K562 (cell line): ENCODE data around the gene TOMM22. TPM values are rescaled to one million over a fixed set of nuclear protein-coding genes. Genes with fewer than 3 reads are reported as not detected.

Source experiments
- BRD4 ChIP-seq: fragments of 200-600 bp; sonication (generic); IDR thresholded peaks from 2 replicates; pipeline ENCODE4 v1.6.1; 2017; ENCODE audit warnings: inconsistent platforms
- SUPT5H ChIP-seq: fragments of 450-650 bp; IDR thresholded peaks from 2 replicates; pipeline ENCODE4 v1.6.1; 2016
- ZNF239 ChIP-seq: fragments of 250-450 bp; sonication (Bioruptor Pico); IDR thresholded peaks from 2 replicates; pipeline ENCODE4 v1.4.0; 2020; ENCODE audit warnings: mild to moderate bottlenecking
- polyA plus RNA-seq, 8 experiments: library from polyadenylated mRNA; depleted of rRNA in 4 of 8; stranded (reverse) in 5 of 8; unstranded in 3 of 8; fragments of >200 nt; fragmentation: Nextera tagmentation in 2 of 8; fragmentation: Illumina TruSeq in 1 of 8; extraction: Ambion mirVana in 2 of 8; extraction: Trizol in 1 of 8; gene quantifications; 2 replicates each; pipeline versions ENCODE4 v1.2.1 to v1.2.3, GENCODE V29; 2011 to 2014; ENCODE audit warnings: inconsistent platforms in 1 of 8, missing spikeins in 1 of 8
- total RNA-seq, 7 experiments: library from RNA; depleted of rRNA in 6 of 7; stranded (reverse); fragments of >200 nt in 6 of 7; fragmentation: Illumina TruSeq in 2 of 7; extraction: Trizol in 2 of 7; gene quantifications; 2 replicates each; pipeline versions ENCODE4 v1.2.1 to v1.2.3, GENCODE V29; 2011 to 2021; ENCODE audit warnings: low replicate concordance in 1 of 7
- TF ChIP-seq, protein P1 (sequence below): fragments of 450-650 bp; IDR thresholded peaks from 2 replicates; pipeline ENCODE4 v1.6.1; 2017; ENCODE audit warnings: antibody characterized with exemption, mild to moderate bottlenecking
- TF ChIP-seq, protein P2 (sequence below), 3 experiments: IDR thresholded peaks in 2 of 3; conservative IDR thresholded peaks in 1 of 3; 2 replicates each; pipeline ENCODE4 v1.5.1; 2011 to 2012; ENCODE audit warnings: low read length in 3 of 3, mild to moderate bottlenecking in 3 of 3, control low read depth in 2 of 3, improper control_type of control experiment in 1 of 3, inconsistent platforms in 1 of 3, low read depth in 1 of 3, mixed read lengths in 1 of 3, moderate library complexity in 1 of 3; ENCODE audit not compliant: insufficient read depth in 2 of 3
- TF ChIP-seq, protein P3 (sequence below): fragments of 450-650 bp; formaldehyde crosslinking; IDR thresholded peaks from 2 replicates; pipeline ENCODE4 v1.4.0; 2020; ENCODE audit warnings: mild to moderate bottlenecking, moderate library complexity
- TF ChIP-seq, protein P4 (sequence below), 2 experiments: fragments of 150-350 bp in 1 of 2; IDR thresholded peaks; 2 replicates each; pipeline ENCODE4 v1.6.1; 2012 to 2016; ENCODE audit warnings: low read depth in 2 of 2, low read length in 2 of 2, mild to moderate bottlenecking in 1 of 2, moderate library complexity in 1 of 2
- TF ChIP-seq, protein P5 (sequence below), 2 experiments: fragments of 250-450 bp in 1 of 2; fragments of 450-650 bp in 1 of 2; sonication (Bioruptor Pico) in 1 of 2; IDR thresholded peaks; 2 replicates each; pipeline versions ENCODE4 v1.6.1 to v1.8.0; 2016 to 2021; ENCODE audit warnings: mild to moderate bottlenecking in 2 of 2, moderate library complexity in 2 of 2, missing compliant biosample characterization in 1 of 2, missing genetic modification characterization in 1 of 2
- TF ChIP-seq, protein P6 (sequence below): fragments of 250-450 bp; sonication (Bioruptor Pico); IDR thresholded peaks from 2 replicates; pipeline ENCODE4 v1.9.0; 2021; ENCODE audit warnings: mild to moderate bottlenecking, inconsistent platforms
- TF ChIP-seq, protein P7 (sequence below): fragments of 200-400 bp; formaldehyde crosslinking; IDR thresholded peaks from 2 replicates; pipeline ENCODE4 v1.6.1; 2017; ENCODE audit warnings: mild to moderate bottlenecking, low read depth, low read length, moderate library complexity

Gene TOMM22
- total and polyA plus RNA-seq, 9 of the 15 experiments (the other 6 are each of a cell fraction or from before 2014, with no cell fraction given): 25.8 to 108 (median 73.8) TPM

DNA sequence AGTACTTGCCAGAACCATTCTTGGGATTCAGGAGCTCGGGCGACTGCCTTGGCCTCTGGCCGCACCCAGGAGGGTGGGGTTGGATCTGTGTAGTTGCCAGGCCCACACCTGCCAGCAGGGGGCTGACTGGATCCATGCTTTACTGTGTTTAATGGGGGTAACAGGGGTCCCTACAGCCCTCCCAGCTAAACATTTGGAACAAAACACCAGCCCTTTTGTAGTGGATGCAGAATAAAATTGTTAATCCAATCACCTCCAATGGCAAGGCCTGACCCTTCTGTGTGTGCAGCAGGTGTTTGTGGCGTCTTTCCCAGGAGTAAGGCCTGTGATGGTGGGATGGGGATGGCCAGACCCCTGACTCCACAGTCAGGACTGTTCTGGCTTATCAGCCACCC lies 51.6 kb downstream of the TOMM22 start (continued):
- TF ChIP-seq, protein P1, sequence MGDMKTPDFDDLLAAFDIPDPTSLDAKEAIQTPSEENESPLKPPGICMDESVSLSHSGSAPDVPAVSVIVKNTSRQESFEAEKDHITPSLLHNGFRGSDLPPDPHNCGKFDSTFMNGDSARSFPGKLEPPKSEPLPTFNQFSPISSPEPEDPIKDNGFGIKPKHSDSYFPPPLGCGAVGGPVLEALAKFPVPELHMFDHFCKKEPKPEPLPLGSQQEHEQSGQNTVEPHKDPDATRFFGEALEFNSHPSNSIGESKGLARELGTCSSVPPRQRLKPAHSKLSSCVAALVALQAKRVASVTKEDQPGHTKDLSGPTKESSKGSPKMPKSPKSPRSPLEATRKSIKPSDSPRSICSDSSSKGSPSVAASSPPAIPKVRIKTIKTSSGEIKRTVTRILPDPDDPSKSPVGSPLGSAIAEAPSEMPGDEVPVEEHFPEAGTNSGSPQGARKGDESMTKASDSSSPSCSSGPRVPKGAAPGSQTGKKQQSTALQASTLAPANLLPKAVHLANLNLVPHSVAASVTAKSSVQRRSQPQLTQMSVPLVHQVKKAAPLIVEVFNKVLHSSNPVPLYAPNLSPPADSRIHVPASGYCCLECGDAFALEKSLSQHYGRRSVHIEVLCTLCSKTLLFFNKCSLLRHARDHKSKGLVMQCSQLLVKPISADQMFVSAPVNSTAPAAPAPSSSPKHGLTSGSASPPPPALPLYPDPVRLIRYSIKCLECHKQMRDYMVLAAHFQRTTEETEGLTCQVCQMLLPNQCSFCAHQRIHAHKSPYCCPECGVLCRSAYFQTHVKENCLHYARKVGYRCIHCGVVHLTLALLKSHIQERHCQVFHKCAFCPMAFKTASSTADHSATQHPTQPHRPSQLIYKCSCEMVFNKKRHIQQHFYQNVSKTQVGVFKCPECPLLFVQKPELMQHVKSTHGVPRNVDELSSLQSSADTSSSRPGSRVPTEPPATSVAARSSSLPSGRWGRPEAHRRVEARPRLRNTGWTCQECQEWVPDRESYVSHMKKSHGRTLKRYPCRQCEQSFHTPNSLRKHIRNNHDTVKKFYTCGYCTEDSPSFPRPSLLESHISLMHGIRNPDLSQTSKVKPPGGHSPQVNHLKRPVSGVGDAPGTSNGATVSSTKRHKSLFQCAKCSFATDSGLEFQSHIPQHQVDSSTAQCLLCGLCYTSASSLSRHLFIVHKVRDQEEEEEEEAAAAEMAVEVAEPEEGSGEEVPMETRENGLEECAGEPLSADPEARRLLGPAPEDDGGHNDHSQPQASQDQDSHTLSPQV: no peak
- 0 out of 2 replicates have a peak, but pooled peaks have one; percentile 58 for TF ChIP-seq SUPT5H
- TF ChIP-seq, protein P2, sequence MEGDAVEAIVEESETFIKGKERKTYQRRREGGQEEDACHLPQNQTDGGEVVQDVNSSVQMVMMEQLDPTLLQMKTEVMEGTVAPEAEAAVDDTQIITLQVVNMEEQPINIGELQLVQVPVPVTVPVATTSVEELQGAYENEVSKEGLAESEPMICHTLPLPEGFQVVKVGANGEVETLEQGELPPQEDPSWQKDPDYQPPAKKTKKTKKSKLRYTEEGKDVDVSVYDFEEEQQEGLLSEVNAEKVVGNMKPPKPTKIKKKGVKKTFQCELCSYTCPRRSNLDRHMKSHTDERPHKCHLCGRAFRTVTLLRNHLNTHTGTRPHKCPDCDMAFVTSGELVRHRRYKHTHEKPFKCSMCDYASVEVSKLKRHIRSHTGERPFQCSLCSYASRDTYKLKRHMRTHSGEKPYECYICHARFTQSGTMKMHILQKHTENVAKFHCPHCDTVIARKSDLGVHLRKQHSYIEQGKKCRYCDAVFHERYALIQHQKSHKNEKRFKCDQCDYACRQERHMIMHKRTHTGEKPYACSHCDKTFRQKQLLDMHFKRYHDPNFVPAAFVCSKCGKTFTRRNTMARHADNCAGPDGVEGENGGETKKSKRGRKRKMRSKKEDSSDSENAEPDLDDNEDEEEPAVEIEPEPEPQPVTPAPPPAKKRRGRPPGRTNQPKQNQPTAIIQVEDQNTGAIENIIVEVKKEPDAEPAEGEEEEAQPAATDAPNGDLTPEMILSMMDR (IDR thresholded peaks at IDR 0.05 in 2 of 3, conservative IDR thresholded peaks at IDR 0.05 in 1 of 3; ENCODE audit: insufficient read depth in 2 of 3, low read depth in 1 of 3, low read length in 3 of 3): peak; percentile 59 to 81 (median 60)
- TF ChIP-seq, protein P3, sequence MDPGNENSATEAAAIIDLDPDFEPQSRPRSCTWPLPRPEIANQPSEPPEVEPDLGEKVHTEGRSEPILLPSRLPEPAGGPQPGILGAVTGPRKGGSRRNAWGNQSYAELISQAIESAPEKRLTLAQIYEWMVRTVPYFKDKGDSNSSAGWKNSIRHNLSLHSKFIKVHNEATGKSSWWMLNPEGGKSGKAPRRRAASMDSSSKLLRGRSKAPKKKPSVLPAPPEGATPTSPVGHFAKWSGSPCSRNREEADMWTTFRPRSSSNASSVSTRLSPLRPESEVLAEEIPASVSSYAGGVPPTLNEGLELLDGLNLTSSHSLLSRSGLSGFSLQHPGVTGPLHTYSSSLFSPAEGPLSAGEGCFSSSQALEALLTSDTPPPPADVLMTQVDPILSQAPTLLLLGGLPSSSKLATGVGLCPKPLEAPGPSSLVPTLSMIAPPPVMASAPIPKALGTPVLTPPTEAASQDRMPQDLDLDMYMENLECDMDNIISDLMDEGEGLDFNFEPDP (CRISPR knock-in tag): no peak
- TF ChIP-seq, protein P4, sequence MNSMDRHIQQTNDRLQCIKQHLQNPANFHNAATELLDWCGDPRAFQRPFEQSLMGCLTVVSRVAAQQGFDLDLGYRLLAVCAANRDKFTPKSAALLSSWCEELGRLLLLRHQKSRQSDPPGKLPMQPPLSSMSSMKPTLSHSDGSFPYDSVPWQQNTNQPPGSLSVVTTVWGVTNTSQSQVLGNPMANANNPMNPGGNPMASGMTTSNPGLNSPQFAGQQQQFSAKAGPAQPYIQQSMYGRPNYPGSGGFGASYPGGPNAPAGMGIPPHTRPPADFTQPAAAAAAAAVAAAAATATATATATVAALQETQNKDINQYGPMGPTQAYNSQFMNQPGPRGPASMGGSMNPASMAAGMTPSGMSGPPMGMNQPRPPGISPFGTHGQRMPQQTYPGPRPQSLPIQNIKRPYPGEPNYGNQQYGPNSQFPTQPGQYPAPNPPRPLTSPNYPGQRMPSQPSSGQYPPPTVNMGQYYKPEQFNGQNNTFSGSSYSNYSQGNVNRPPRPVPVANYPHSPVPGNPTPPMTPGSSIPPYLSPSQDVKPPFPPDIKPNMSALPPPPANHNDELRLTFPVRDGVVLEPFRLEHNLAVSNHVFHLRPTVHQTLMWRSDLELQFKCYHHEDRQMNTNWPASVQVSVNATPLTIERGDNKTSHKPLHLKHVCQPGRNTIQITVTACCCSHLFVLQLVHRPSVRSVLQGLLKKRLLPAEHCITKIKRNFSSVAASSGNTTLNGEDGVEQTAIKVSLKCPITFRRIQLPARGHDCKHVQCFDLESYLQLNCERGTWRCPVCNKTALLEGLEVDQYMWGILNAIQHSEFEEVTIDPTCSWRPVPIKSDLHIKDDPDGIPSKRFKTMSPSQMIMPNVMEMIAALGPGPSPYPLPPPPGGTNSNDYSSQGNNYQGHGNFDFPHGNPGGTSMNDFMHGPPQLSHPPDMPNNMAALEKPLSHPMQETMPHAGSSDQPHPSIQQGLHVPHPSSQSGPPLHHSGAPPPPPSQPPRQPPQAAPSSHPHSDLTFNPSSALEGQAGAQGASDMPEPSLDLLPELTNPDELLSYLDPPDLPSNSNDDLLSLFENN (IDR thresholded peaks at IDR 0.05; ENCODE audit: low read depth in 2 of 2, low read length in 2 of 2): no peak
- TF ChIP-seq, protein P5, sequence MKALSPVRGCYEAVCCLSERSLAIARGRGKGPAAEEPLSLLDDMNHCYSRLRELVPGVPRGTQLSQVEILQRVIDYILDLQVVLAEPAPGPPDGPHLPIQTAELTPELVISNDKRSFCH (CRISPR knock-in tag; IDR thresholded peaks at IDR 0.05): no peak
- TF ChIP-seq, protein P5 (tag; IDR thresholded peaks at IDR 0.05): no peak
- TF ChIP-seq BRD4: no peak
- TF ChIP-seq ZNF239 (CRISPR knock-in tag): no peak
- TF ChIP-seq, protein P6, sequence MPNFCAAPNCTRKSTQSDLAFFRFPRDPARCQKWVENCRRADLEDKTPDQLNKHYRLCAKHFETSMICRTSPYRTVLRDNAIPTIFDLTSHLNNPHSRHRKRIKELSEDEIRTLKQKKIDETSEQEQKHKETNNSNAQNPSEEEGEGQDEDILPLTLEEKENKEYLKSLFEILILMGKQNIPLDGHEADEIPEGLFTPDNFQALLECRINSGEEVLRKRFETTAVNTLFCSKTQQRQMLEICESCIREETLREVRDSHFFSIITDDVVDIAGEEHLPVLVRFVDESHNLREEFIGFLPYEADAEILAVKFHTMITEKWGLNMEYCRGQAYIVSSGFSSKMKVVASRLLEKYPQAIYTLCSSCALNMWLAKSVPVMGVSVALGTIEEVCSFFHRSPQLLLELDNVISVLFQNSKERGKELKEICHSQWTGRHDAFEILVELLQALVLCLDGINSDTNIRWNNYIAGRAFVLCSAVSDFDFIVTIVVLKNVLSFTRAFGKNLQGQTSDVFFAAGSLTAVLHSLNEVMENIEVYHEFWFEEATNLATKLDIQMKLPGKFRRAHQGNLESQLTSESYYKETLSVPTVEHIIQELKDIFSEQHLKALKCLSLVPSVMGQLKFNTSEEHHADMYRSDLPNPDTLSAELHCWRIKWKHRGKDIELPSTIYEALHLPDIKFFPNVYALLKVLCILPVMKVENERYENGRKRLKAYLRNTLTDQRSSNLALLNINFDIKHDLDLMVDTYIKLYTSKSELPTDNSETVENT (CRISPR knock-in tag): no peak
- TF ChIP-seq, protein P7, sequence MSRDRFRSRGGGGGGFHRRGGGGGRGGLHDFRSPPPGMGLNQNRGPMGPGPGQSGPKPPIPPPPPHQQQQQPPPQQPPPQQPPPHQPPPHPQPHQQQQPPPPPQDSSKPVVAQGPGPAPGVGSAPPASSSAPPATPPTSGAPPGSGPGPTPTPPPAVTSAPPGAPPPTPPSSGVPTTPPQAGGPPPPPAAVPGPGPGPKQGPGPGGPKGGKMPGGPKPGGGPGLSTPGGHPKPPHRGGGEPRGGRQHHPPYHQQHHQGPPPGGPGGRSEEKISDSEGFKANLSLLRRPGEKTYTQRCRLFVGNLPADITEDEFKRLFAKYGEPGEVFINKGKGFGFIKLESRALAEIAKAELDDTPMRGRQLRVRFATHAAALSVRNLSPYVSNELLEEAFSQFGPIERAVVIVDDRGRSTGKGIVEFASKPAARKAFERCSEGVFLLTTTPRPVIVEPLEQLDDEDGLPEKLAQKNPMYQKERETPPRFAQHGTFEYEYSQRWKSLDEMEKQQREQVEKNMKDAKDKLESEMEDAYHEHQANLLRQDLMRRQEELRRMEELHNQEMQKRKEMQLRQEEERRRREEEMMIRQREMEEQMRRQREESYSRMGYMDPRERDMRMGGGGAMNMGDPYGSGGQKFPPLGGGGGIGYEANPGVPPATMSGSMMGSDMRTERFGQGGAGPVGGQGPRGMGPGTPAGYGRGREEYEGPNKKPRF: no peak
